GM12892 (cell line): ENCODE measurements around the gene GPR84.

Experiments used
- POLR2A ChIP-seq: IDR thresholded peaks from 2 replicates; pipeline ENCODE4 v1.6.1; 2011; ENCODE audit warnings: low read depth, low read length, control low read depth
- POLR2AphosphoS5 ChIP-seq: IDR thresholded peaks from 2 replicates; pipeline ENCODE4 v1.6.1; 2011; ENCODE audit warnings: low read depth, low read length, control low read depth
- TAF1 ChIP-seq: IDR thresholded peaks from 2 replicates; pipeline ENCODE4 v1.6.1; 2011; ENCODE audit warnings: low read depth, mild to moderate bottlenecking, control low read depth, low read length, borderline replicate concordance

GRCh38 chr12:54373649-54374561, 9.6 kb upstream of the GPR84 start:
- TF ChIP-seq TAF1 (no peak), POLR2A (no peak), POLR2AphosphoS5 (no peak)
